Measurements from ENCODE around the gene GRM3.

- TF ChIP-seq TAF1 (IDR thresholded peaks at IDR 0.05; ENCODE audit: borderline replicate concordance, low read depth, low read length) = no peak
- no peak for TF ChIP-seq POLR2AphosphoS5 (IDR thresholded peaks at IDR 0.05; ENCODE audit: low read depth, low read length)
- TF ChIP-seq POLR2A (IDR thresholded peaks at IDR 0.05; ENCODE audit: low read depth, low read length) = no peak
Observed at GRCh38 chr7:86745013-86745745, 101.5 kb downstream of the GRM3 start.

Data from GM12892 (cell line).